Upper lobe of right lung (tissue), 1 donor: ENCODE measurements around the gene AURKA. TPM values are rescaled to one million over a fixed set of nuclear protein-coding genes. Genes with fewer than 3 reads are reported as not detected.
A peak's percentile ranks its signal among the peaks of the same experiment; 100 is the strongest.
"Not testable (repeated sequence)": the region's sequence is repeated elsewhere in the genome, so short reads cannot be mapped to it uniquely, and the experiment has no call there.

Experiments
- ATAC-seq: fragments of 200-7000 bp; cut with Tn5 transposase; one replicate; pipeline ENCODE4 v1.9.1; 2020; ENCODE audit warnings: mild to moderate bottlenecking, moderate library complexity
- DNase-seq: peaks from one replicate; pipeline ENCODE4 v3.0.0-alpha.2; 2020
- H3K27ac ChIP-seq: fragments of 200-600 bp; one replicate; pipeline ENCODE4 v1.8.0; 2022
- H3K27me3 ChIP-seq: fragments of 200-600 bp; one replicate; pipeline ENCODE4 v1.8.0; 2022; ENCODE audit warnings: mild to moderate bottlenecking
- H3K36me3 ChIP-seq: fragments of 200-600 bp; one replicate; pipeline ENCODE4 v1.8.0; 2022
- H3K4me1 ChIP-seq: fragments of 200-600 bp; one replicate; pipeline ENCODE4 v1.8.0; 2022
- H3K4me3 ChIP-seq: fragments of 200-600 bp; one replicate; pipeline ENCODE4 v1.8.0; 2022; ENCODE audit warnings: mild to moderate bottlenecking
- H3K9me3 ChIP-seq: fragments of 200-600 bp; one replicate; pipeline ENCODE4 v1.8.0; 2022
- intact Hi-C: fragments of 100-400 bp; cut with DNase I; formaldehyde crosslinking; loops from one replicate; pipeline ENCODE4 v1.11.0; 2022
- total RNA-seq: library from RNA; stranded (reverse); fragmentation: NEBNext Ultra II Directional; extraction: Animal tissue kit (Norgen Biotek cat#: 25700); gene quantifications from one replicate; pipeline ENCODE4 v1.2.1, GENCODE V29; 2021
- TF ChIP-seq, protein P1 (sequence below): fragments of 200-600 bp; IDR thresholded peaks from one replicate; pipeline ENCODE4 v1.8.0; 2022; ENCODE audit warnings: antibody characterized with exemption
- donor health status: DM: no; HTN: yes; CAD: no; lungs with severe emphysema.

AURKA gene
- total RNA-seq, 1 donor from 2014 or later = 1.5 TPM

DNA sequence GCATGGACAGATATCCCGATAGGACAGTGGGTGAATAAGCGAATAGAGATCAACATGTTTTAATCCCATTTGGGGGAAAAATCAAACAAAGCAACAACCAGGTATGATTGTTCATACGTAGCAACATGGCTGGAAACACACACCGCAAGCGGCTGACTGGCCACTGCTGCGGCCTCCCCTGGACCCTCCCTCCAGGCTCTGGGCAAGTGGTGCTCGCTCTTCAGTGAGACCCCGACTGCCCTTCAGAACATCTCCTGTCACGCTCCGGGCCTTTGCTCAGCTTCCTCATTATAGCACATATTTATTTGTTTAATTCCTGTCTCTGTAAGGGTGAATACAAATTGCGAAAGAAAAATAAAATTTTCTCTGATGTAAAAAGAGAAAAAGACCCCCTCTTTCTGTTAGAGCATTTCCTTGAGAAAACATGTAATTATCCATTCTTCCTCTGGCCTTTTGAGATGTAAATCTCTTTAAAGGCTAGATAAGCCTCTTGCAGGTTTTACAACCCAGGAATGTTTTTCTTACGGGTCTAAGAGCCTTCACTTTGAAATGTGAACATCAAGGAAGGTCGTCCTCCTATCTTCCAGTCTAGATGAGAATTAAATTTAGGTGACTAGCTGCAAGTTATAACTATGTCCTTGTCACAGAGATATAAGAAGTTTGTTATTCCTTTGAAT lies 44.2 kb downstream of the AURKA start:
- H3K4me1 ChIP-seq = peaks cover 13% of the 10 kb centered on the region
- no peak for ATAC-seq

DNA sequence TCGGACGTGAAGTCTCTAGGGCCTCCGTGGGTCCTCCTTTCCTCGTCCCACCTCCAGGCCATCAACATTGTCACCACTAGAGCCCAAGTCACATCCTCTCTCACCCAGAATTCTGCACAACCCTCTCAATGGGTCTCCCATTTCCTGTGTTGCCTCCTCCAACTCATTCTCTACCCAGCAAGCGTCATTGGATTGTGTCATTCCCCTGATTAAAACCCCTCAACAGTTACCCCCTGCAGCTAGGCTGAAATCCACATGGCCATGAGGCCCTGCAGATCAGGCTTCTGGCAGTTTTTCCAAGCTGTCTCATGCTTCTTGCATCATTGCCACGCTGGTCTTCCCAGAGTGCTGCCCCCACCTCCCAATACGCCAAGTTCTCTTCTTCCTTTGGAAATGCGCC lies 46.1 kb downstream of the AURKA start:
- ATAC-seq (no peak), DNase-seq (no peak)
- H3K36me3 ChIP-seq = no peaks in the 10 kb centered on the region
- H3K4me1 ChIP-seq = peaks cover 13% of the 10 kb centered on the region
- peaks cover 33% of the 10 kb centered on the region for H3K27me3 ChIP-seq
- TF ChIP-seq, protein P1, sequence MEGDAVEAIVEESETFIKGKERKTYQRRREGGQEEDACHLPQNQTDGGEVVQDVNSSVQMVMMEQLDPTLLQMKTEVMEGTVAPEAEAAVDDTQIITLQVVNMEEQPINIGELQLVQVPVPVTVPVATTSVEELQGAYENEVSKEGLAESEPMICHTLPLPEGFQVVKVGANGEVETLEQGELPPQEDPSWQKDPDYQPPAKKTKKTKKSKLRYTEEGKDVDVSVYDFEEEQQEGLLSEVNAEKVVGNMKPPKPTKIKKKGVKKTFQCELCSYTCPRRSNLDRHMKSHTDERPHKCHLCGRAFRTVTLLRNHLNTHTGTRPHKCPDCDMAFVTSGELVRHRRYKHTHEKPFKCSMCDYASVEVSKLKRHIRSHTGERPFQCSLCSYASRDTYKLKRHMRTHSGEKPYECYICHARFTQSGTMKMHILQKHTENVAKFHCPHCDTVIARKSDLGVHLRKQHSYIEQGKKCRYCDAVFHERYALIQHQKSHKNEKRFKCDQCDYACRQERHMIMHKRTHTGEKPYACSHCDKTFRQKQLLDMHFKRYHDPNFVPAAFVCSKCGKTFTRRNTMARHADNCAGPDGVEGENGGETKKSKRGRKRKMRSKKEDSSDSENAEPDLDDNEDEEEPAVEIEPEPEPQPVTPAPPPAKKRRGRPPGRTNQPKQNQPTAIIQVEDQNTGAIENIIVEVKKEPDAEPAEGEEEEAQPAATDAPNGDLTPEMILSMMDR = no peak
- H3K4me3 ChIP-seq = no peak overlapping the region
- H3K27ac ChIP-seq = no peak overlapping the region
- intact Hi-C loops = no loop called here
- H3K9me3 ChIP-seq = no peaks in the 10 kb centered on the region

More for the DNA sequence above, 44.2 kb downstream of the AURKA start:
- no peak for DNase-seq
- Histone ChIP-seq H3K27ac (no peak overlapping the region), H3K36me3 (no peaks in the 10 kb centered on the region), H3K4me3 (no peak overlapping the region), H3K9me3 (no peaks in the 10 kb centered on the region), H3K27me3 (peaks cover 26% of the 10 kb centered on the region)
- TF ChIP-seq, protein P1 = no peak
- intact Hi-C loops = no loop called here

DNA sequence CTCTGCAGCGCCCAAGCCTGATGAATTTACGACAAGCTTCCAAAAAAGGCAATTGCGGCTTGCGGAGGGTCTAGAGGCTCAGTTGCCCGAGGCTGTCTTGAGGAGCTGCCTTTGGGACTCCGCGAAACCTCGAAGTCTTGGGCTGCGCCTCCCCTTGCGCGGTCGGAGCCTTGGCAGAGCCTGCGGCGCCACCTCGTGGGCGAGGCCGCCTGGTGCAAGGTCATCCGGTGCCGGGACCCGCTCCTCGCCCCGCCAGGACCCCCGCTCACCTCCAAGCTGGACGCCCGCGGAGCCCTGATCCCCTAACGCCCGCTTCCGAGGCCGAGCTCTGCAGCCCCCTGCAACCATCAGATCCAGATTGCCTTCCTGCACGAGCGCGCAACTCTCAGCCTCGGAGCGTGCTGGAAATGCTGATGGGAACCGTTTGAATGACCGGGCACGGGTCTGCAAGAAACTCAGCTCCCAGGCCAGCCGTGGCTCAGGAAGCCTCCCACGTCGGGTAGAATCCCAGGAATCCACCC lies 48.1 kb downstream of the AURKA start:
- ATAC-seq (peak; percentile 83), DNase-seq (peak; percentile 76)
- H3K9me3 ChIP-seq = no peaks in the 10 kb centered on the region
- H3K27me3 ChIP-seq = peaks cover 42% of the 10 kb centered on the region
- TF ChIP-seq, protein P1 = peak; percentile 60
- intact Hi-C loops = no loop called here
- no peak overlapping the region for H3K4me3 ChIP-seq
- H3K4me1 ChIP-seq = peaks cover 13% of the 10 kb centered on the region
- no peak overlapping the region for H3K27ac ChIP-seq
- H3K36me3 ChIP-seq = no peaks in the 10 kb centered on the region

DNA sequence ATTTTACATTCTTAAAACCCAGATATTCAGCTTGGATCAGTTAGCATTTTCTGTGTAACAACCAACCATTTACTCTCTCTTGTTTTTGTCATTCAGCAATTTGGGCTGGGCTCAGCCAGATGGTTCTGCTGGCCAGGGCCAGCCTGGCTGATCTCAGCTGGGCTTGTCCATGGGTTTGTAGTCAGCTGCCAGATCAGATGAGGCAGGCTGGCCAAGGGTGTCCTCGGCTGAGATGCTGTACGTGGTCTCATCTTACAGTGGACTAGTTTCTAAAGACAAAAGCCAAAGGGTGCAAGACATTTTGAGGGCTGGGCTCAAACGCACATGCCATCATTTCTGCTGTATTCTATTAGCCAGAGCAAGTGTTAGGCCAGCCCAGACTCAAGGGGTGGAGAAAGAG lies 49.2 kb downstream of the AURKA start:
- Histone ChIP-seq H3K4me1 (peaks cover 6% of the 10 kb centered on the region), H3K4me3 (no peak overlapping the region), H3K9me3 (no peaks in the 10 kb centered on the region), H3K36me3 (no peaks in the 10 kb centered on the region), H3K27me3 (peaks cover 42% of the 10 kb centered on the region), H3K27ac (no peak overlapping the region)
- no peak for DNase-seq
- TF ChIP-seq, protein P1 = no peak
- intact Hi-C loops = no loop called here
- ATAC-seq = no peak

DNA sequence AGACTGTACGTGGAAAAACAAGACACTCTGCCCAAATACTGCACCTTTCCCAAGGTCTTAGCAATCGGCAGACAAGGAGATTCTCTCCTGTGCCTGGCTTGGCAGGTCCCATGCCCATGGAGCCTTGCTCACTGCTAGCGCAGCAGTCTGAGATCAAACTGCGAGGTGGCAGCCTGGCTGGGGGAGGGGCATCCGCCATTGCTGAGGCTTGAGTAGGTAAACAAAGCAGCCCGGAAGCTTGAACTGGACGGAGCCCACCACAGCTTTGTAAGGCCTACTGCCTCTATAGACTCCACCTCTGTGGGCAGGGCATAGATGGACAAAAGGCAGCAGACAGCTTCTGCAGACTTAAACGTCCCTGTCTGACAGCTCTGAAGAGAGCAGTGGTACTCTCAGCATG lies 55.3 kb downstream of the AURKA start:
- H3K4me3 ChIP-seq, DNase-seq, H3K36me3 ChIP-seq, ATAC-seq, H3K9me3 ChIP-seq, intact Hi-C loops, H3K4me1 ChIP-seq, H3K27ac ChIP-seq: not testable (repeated sequence)
- peaks cover 15% of the 10 kb centered on the region for H3K27me3 ChIP-seq

DNA sequence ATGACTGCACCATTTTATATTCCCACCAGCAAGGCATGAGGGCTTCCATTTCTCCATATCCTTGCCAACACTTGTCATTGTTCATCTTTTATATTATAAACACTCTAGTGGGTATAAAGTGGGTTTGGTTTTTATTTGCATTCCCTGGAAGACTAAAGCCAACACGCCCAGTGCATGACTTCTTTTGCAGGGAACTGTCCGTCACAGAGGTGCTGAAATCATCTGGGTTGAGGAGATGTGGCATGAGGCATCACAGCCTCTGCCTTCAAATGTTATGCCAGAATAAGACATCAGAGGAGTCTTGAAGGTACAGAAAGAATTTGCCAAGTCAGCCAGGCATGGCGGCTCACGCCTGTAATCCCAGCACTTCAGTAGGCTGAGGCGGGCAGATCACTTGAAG lies 63.2 kb downstream of the AURKA start:
- no peak overlapping the region for H3K4me3 ChIP-seq
- H3K27ac ChIP-seq = no peak overlapping the region
- TF ChIP-seq, protein P1 = no peak
- DNase-seq = no peak
- intact Hi-C loops = no loop called here
- no peaks in the 10 kb centered on the region for H3K9me3 ChIP-seq
- H3K36me3 ChIP-seq = no peaks in the 10 kb centered on the region
- H3K4me1 ChIP-seq = no peaks in the 10 kb centered on the region
- ATAC-seq = no peak
- H3K27me3 ChIP-seq = no peaks in the 10 kb centered on the region
